H1 (cell line): Measurements from ENCODE around the gene FGB. TPM values are rescaled to one million over a fixed set of nuclear protein-coding genes. Genes with fewer than 3 reads are reported as not detected.

ENCODE experiments used
- ASH2L ChIP-seq: fragments of 200-600, 300-600 bp; sonication (generic); IDR thresholded peaks from one replicate; pipeline ENCODE4 v1.7.1; 2017; ENCODE audit warnings: low read length
- CBX5 ChIP-seq: fragments of 300-800, 300-1000 bp; sonication (generic); IDR thresholded peaks from 2 replicates; pipeline ENCODE4 v1.7.1; 2016; ENCODE audit warnings: antibody characterized with exemption, low read length, low read depth
- CHD7 ChIP-seq: fragments of 300-600 bp; sonication (generic); IDR thresholded peaks from 2 replicates; pipeline ENCODE4 v1.7.1; 2012; ENCODE audit warnings: low read length, moderate library complexity, mild to moderate bottlenecking, inconsistent platforms; ENCODE audit not compliant: insufficient replicate concordance
- EP300 ChIP-seq, 2 experiments: IDR thresholded peaks; 1 replicate in 1 of 2; 2 replicates in 1 of 2; pipeline ENCODE4 v1.6.1; 2011 to 2012; ENCODE audit warnings: low read depth in 2 of 2, low read length in 2 of 2, mild to moderate bottlenecking in 2 of 2, borderline replicate concordance in 1 of 2, inconsistent platforms in 1 of 2, moderate library complexity in 1 of 2
- JUND ChIP-seq: IDR thresholded peaks from 2 replicates; pipeline ENCODE4 v1.6.1; 2011; ENCODE audit warnings: mild to moderate bottlenecking, improper control_type of control experiment, low read length
- SAP30 ChIP-seq: fragments of 300-600 bp; sonication (generic); IDR thresholded peaks from 2 replicates; pipeline ENCODE4 v1.7.1; 2012; ENCODE audit warnings: low read length, moderate library complexity, mild to moderate bottlenecking, inconsistent platforms; ENCODE audit not compliant: insufficient read depth, insufficient replicate concordance
- SIX5 ChIP-seq: IDR thresholded peaks from 2 replicates; pipeline ENCODE4 v1.6.1; 2011; ENCODE audit warnings: mild to moderate bottlenecking, low read depth, low read length
- SUZ12 ChIP-seq: fragments of 200-600 bp; sonication (generic); IDR thresholded peaks from 2 replicates; pipeline ENCODE4 v1.6.1; 2012; ENCODE audit warnings: mild to moderate bottlenecking, inconsistent platforms, low read length, moderate library complexity, mixed read lengths
- TAF1 ChIP-seq: IDR thresholded peaks from 2 replicates; pipeline ENCODE4 v1.6.1; 2011; ENCODE audit warnings: mild to moderate bottlenecking, low read depth, low read length
- TAF7 ChIP-seq: optimal IDR thresholded peaks from 2 replicates; pipeline ENCODE3; 2011; ENCODE audit warnings: low read depth, mild to moderate bottlenecking, inconsistent platforms, low read length, moderate library complexity, borderline replicate concordance
- polyA plus RNA-seq, 7 experiments: library from polyadenylated mRNA; depleted of rRNA in 3 of 7; stranded (reverse) in 5 of 7; unstranded in 2 of 7; fragments of >200 nt in 5 of 7; fragments of 200-250 nt in 2 of 7; gene quantifications; 1 replicate in 5 of 7; 2 replicates in 1 of 7; 4 replicates in 1 of 7; pipeline versions ENCODE4 v1.2.1 to v1.2.3, GENCODE V29; 2011 to 2013; ENCODE audit warnings: missing spikeins in 2 of 7, mixed read lengths in 2 of 7
- total RNA-seq: library from RNA; stranded (reverse); fragmentation: NEBNext Ultra II Directional; extraction: Animal tissue kit (Norgen Biotek cat#: 25700); gene quantifications from 2 replicates; pipeline ENCODE4 v1.2.1, GENCODE V29; 2021

FGB gene
- total and polyA plus RNA-seq, 2 of the 8 experiments (the other 6 are each of a cell fraction or from before 2014, with no cell fraction given) = not detected

DNA sequence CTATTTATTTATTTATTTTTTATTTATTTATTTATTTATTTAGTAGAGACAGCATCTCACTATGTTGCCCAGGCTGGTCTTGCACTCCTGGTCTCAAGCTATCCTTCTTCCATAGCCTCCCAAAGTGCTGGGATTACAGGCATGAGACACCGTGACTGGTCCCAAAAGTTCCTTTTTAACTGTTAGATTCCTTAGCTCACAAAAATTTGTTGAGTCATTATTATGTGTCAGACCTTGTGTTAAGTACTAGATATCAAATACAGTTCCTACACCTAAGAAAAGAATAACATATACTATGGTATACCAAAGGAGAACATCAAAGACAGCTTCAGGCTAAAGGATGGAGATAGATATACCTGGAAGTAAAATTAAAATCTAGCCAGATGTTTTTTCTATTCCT lies 16.1 kb downstream of the FGB start (continued):
- TF ChIP-seq CHD7 = no peak
- no peak for TF ChIP-seq SIX5
- TF ChIP-seq SAP30 = no peak
- TF ChIP-seq JUND = no peak
- no peak for TF ChIP-seq EP300 (IDR thresholded peaks at IDR 0.05; ENCODE audit: borderline replicate concordance in 1 of 2, low read depth in 2 of 2, low read length in 2 of 2)
- TF ChIP-seq SUZ12 = no peak
- TF ChIP-seq TAF7 = no peak
- no peak for TF ChIP-seq TAF1
- TF ChIP-seq CBX5 = no peak
- TF ChIP-seq ASH2L = no peak
